HG03139 (cell line): Measurements from ENCODE around the gene SIK3.

ENCODE experiments used
- ATAC-seq: cut with Tn5 transposase; IDR thresholded peaks from one replicate; pipeline ENCODE4 v1.9.1; 2021; ENCODE audit not compliant: unreplicated experiment

The SIK3 gene

GRCh38 chr11:117010808-117011540 is 87.3 kb downstream of the SIK3 start:
- no peak for ATAC-seq

- no peak for ATAC-seq
These were observed 88.2 kb downstream of the SIK3 start for GRCh38 chr11:117009905-117010605.

GRCh38 chr11:117005758-117006157 is 92.5 kb downstream of the SIK3 start:
- ATAC-seq, result no peak

DNA sequence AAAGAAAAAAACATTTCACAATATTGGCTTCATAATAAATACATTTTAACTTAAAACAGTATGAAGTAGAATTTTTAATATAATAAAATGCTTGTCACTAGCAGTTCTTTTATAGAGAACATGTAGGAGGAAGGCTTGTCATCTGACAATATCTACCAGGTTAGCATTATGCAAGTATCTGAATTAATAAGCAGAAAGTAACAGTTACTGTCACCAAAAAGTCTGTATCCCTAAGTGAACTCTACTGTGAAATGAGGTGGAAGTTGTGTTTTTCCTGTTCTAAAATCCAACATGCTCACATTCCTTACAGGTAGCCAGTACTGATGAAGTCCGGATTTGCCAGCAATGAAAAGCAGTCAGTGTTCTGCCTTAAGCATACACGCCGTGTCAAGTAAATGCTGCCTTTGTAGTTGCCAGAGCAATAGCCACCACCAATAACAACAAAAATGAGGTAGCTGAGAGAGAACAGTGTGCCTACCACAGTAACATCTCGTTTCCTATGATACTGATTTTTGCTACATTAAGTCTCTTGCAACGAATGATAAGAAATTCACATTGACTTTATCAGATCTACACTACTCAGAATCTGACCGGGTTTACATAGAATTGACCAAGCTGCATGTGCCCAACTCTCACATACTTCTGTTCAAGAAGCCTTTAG is 95.5 kb downstream of the SIK3 start:
- ATAC-seq, result no peak

DNA sequence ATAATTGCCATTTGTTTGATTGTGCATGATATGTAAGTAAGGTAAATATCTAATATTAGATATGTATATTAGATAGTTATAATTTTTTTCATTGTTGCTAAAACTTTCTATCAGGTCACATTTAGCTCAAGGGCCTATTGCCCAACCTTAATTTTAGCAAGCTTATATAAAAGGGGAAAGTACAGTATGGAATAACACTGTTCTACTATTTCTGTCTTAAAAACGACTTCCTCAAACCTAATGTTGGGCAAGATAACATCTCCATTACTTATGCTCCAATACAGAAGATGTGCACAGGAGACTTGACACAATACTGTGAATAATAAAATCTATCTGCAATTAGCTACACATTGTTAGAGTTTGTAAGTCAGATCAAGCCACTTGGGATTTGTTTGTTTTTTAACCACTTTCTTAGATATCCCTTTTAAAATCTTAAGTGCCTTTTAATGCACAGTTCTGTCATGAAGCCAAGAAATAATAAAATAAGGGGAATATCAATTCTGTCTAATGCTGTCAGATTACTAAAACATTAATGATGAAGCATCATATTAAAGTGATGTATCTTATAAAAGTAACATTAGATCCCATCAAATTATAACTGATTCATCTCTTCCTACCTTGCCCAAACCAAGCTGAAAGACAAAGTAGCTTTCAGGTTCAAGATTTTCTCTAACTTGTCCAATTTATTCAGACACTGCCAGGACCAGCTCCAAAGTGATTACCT is 98.1 kb downstream of the SIK3 start:
- ATAC-seq, result no peak

DNA sequence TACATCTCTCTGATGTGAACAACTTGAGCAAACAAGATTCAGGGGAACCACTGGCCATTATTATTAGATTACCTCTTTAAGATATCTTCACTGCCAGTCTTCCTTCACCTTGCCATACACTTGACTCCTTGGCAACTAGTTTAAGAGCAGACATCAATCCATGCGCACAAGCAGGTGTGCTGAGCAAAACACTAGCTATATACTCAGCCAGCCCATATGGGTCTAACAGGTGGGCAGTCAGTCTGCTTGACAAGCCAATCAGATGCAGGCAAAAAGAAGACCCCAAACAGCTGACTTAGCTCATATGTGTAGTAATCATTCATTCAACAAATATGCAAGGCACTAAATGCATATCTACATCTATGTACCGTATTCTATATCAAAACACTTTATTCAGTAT is 101.2 kb downstream of the SIK3 start:
- ATAC-seq, result no peak

DNA sequence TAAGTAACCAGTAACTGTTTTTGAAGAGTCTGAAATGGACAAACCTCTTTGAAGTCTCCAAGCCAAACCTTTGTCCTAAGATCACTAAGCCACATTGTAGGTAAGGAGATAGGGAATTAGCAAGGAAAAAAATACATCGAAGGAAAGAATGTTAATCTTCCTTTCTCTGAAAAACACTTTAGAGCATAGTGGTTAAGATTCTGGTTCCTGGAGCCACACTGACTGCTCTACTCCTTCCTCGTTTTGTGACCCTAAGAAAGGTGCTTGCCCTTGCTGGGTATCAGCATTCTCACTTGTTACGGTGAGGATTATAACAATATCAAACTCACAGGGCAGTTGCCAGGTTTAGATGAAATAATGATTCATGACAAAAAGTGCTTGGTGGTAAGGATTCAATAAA is 104.0 kb downstream of the SIK3 start:
- ATAC-seq, result no peak

DNA sequence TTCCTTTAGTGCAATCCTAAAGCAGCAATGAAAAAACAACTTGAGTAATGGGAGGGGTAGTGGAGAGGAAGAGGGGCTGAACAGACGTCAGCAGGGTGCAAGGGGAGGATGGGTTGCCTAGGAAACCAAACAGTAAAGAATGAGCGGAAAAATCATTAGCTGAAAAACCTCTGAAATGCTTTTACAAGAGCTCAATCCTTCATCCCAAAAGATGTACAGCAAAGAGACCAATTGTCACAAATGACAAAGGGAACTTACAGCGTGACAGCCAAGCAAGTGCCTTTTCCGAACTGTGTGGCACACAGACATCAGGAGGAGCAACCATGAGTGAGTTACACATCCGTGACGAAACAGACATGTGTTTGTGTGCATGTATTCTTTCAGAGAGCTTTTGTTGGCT is 104.6 kb downstream of the SIK3 start:
- ATAC-seq, result no peak

DNA sequence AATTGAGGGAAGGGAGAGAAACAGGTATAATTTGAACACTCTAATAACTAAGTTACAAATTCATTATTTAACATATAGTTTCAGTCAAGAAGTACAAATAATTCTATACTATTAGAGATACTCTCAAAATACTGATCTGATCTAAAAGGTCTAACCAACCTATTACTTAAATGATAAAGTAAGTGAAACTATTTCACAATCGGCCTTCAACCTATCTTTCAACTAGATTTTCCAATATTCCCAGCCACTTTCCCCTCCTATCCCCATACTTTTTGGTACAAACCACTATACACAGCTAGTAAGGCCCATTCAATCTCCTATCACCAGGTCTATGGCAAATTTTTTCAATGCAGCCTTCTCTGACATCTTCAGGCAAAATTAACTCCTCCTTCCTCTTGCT is 106.7 kb downstream of the SIK3 start:
- no peak for ATAC-seq

DNA sequence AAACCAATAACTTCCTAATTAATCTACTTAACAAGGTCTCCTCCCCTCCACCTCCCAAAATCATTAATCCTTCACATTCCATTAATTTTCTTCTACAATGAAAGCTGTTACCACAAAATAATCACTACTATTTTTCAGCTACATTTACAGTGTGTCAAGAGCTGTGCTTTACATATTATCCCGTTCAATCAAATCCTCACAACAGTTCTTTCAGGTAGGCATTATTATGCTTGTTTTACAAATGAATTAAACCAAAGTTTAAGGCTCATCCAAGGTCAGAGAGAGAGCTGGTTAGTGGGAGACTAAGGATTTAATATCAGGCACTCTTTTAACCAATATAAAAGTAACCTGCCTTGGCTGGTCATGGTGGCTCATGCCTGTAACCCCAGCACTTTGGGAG is 107.4 kb downstream of the SIK3 start:
- ATAC-seq, result no peak

DNA sequence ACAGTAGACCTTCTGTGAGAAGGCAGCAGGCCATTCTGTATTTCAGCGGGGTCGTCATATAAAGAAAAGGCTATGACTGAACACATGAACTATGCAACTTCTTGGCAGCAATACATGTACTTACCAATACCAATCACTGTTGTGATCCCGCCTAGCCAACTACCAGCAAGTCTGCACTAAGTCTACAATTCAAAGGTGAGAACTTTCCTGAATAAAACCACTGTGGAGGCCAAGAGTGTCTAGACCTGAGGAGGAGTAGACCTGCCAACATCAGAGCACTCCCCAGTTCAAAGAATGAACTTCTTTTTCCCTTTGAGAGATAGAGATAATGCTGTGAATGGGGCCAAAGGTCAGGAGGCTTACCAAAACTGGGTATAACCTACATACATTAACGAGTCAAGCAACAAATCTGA is 108.2 kb downstream of the SIK3 start:
- no peak for ATAC-seq

- ATAC-seq, result no peak
These were observed 109.0 kb downstream of the SIK3 start for GRCh38 chr11:116989184-116989583.

- ATAC-seq, result peak; percentile 52
These were observed 111.6 kb downstream of the SIK3 start for GRCh38 chr11:116986521-116987105.

- no peak for ATAC-seq
These were observed 113.6 kb downstream of the SIK3 start for GRCh38 chr11:116984589-116984988.

GRCh38 chr11:116984186-116984585 is 114.0 kb downstream of the SIK3 start:
- ATAC-seq, result no peak

DNA sequence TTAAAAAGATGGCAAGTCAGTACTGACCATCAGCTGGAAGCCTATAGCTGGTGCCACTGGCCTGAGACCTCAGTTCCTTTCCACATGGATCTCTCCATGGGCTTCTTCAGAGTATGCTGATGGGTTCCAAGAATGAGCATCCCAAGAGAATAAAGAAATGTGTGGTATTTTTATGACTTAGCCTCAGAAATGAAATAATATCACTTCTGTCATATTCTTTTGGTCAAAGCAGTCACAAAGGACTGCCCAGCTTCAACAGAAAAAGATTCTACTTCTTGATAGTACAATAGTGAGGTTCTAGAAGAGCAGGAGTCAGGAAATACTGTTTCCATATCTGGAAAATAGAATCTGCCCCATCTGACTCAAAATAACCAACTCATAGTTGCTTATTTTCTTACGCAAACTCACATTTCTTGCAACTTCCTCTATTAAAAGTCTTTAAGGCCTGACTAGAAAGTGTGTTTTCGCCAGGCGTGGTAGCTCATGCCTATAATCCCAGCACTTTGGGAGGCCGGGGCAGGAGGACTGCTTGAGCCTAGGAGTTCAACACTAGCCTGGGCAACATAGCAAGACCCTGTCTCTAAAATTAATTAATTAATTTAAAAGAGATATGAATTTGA is 116.9 kb downstream of the SIK3 start:
- ATAC-seq, result no peak

DNA sequence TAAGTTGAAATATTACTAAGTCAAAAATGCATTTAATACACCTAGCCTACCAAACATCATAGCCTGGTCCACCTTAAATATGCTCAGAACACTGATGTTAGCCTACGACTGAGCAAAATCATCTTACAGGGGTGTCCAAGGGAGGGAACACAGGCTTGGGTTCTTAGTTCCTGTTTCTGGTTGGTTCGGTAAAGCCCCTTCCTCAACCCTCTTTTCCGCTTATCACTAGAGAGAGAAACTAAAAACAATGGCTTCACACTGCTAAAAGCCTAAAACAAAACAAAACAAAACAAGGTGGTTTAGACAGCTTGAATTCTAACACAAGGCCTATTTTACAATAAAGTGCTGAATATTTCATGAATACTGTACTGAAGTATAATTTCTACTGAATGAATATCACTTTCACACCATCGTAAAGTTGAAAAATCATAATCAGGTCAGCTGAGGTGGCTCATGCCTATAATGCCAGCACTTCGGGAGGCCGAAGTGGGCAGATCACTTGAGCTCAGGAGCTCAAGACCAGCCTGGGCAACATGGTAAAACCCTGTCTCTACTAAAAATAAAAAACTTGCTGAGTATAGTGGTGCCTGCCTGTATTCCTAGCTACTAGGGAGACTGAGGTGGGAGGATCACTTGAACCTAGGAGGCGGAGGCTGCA is 118.0 kb downstream of the SIK3 start:
- ATAC-seq, result peak; percentile 92

DNA sequence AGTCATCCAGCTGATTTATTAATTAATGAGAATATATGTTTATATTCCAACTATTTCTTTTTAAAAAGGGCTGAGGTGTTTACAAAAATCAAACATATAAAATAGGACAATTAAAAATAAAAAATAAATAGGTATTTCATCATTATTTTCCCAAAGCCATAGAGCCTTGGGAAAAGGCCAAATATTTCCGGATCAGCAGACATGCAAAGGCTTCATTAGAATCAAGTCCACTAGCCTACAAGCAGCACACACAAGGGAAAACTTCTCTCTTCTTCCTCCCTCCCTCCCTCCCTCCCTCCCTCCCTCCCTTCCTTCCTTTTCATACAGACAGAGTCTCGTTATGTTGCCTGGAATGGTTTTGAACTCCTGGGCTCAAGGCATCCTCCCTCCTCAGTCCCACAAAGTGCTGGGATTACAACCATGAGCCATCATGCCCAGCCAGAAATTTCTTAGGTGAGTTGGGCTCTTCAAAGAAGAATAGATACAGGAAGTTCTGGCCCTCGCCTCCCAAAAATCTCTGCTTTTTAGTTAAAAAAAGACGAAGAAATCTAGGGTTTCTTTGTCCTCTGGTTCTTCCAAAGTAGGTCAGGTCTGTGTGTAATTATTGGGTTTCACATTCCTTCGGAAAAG is 121.2 kb downstream of the SIK3 start:
- no peak for ATAC-seq

GRCh38 chr11:116975661-116976060 is 122.6 kb downstream of the SIK3 start:
- no peak for ATAC-seq

DNA sequence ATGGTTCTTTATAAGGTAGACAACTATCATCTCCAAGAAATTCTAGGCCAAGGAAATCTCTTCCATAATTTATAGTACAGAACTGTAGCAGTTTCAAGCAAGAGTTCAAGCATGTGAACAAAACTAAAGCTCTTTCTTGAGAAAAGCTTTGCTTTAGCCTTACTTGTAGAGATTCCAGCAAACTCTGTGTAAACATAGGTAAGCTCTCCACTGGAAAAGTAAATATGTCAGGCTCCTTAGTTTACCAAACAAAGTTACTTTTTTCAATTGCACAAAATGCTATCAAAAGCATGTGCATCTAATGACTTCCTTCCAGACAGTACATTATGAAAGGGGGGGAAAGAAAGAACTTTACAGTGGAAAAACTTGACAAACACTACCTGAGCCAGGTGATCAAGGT is 125.0 kb downstream of the SIK3 start:
- no peak for ATAC-seq
